COLO829 (cell line): ENCODE data around the gene POFUT2.
A peak's percentile ranks its signal among the peaks of the same experiment; 100 is the strongest.

Source experiments
- DNase-seq: peaks from one replicate; pipeline ENCODE4 v3.0.0; 2012; ENCODE audit warnings: low spot score

POFUT2 gene

GRCh38 chr21:45283035-45283610 lies 4.6 kb downstream of the POFUT2 start:
- no peak for DNase-seq

GRCh38 chr21:45282283-45283034 lies 5.2 kb downstream of the POFUT2 start:
- no peak for DNase-seq

DNA sequence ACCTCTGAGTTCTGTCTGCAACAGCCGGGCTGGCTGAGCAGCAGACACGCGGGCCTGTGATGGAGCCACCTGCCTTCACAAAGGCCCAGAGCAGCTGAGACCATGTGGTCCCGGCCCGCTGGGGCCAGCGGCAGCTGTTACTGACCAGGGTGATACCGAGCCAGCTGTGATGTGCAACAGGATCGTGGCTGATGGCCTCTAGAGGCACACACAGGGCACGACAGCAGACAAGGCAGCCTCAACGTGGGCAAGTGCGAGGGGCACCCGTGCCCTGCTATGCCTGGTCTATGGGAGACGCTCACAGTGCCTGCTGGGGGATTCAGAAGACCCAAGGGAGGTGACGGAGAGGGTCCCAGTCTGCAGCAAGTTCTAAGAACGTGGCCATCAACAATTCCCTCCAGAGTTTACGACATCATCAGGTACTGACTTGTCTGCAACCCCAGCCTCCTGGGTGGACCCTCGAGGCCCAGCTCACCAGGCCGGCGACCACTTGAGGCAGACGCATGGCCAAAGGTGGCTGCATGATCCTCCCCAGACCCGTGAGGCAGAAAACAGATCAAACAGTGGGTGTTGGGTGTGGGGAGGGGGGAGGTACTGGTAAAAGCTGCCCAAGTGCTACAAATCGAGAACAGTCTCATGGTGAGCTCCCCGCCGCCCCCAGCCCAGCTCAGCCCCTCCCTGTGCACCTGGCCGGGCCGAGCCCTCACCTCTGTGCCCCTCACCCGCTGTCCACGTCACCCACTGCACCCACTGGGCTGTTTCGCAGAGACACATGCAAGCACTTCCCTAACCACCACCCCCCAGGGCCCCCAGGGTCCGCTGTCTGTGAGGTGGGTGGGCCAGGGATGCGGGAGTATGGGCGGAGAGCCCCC lies 6.0 kb downstream of the POFUT2 start:
- DNase-seq, result no peak

DNA sequence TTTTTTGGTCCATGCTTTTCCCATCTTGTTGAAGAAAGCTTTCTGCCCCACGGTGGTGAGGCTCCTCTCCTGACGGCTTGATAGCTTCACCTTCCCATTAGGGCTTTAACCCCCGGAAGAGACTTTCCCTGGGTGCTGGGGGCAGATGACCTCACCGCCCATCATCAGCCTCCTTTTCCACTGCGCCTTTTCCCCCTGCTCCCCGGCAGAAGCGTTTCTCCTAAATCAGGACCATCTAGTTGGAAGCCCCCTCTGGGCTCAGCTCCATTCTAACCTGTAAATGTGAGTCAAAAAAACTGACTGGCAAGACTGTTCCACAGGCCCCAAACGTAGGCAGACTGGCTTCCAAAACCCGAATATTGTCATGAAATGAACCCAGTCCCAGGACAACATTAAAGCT lies 6.7 kb downstream of the POFUT2 start:
- DNase-seq, result no peak

DNA sequence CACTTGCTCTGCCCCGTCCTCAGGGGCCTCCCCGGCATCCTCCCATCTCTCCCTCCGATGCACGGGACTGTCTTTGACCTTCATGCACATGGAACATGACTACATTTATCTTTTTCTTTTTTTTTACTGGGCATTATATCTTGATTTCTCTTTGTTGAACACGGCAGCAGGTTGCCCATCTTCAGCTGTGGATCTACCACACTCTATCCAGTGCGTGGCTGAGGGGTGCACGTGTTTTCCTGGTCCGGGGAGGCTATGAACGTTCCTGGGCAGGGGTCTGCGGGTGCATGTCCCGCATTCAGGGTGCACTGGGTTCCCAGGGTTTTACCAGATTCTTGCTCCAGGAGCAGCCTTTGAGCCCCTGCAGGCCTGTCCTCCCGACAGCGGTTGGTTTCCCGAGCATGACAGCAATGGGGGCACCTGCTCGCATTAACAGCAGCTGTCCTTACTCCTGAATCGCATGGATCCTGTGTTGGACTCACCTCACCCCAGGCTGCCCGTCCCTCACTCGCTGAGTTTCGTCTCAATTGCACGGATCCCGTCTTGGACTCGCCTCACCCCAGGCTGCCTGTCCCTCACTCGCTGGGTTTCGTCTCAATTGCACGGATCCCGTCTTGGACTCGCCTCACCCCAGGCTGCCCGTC lies 7.4 kb downstream of the POFUT2 start:
- DNase-seq, result no peak

- no peak for DNase-seq
These were observed 8.1 kb downstream of the POFUT2 start for GRCh38 chr21:45279446-45280177.

DNA sequence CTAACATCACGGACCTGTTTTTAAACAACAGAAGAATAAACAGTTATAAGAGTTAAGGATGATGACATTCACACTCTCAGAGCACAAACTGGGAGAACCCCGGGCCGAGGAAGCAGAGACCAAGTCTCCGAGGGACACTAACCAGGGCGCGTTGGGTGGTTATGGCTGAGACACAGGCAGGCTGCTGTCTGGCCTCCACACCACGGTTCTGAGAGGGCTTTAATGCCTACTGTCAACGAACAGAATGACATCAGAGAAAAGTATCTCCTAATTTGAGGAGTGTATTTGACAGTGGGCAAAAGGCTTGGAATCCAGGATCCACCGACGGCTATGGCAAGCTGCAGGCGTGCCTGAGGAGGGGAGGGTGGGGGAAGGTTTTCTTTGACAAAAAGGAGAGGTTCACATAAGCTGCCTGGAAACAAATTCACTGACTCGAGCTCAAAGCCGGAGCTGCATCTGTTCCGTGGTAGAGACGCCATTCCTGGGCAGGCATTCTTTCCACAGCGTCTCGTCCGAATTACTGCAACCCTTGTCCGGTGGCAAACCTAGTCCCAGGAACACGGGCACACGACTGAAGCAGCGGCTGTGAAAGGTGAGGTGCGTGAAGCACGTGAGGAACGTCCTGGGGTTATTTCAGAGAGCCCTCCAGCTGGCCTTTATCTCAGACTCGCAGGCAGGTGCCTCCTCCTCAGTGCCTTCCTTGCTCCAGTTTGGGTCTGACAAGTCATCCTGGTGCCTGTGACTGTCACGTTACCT lies 9.4 kb downstream of the POFUT2 start:
- no peak for DNase-seq

- no peak for DNase-seq
These were observed 10.3 kb downstream of the POFUT2 start for GRCh38 chr21:45277101-45278045.

GRCh38 chr21:45276596-45276995 lies 11.1 kb downstream of the POFUT2 start:
- no peak for DNase-seq

GRCh38 chr21:45270306-45270821 lies 17.3 kb downstream of the POFUT2 start:
- peak; percentile 26 for DNase-seq

GRCh38 chr21:45269861-45270260 lies 17.8 kb downstream of the POFUT2 start:
- DNase-seq, result no peak

DNA sequence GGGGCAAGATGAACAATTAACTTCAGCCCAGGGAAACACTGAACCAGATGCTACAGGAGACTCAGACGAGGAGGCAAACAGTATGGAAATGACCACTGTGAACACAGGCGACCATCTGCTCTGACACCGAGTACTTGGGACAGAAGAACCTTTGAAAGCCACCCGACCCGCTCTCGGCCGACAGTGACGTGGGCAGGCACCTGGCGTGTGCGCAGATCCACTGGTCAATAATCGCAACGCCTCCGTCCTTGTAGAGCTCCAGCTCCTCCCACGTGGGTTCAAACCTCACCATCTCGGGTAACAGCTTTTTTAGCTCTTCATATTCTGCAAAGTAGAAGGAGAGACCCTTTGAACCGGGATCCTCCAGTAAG lies 20.3 kb downstream of the POFUT2 start:
- no peak for DNase-seq

GRCh38 chr21:45266518-45267389 lies 20.9 kb downstream of the POFUT2 start:
- no peak for DNase-seq

DNA sequence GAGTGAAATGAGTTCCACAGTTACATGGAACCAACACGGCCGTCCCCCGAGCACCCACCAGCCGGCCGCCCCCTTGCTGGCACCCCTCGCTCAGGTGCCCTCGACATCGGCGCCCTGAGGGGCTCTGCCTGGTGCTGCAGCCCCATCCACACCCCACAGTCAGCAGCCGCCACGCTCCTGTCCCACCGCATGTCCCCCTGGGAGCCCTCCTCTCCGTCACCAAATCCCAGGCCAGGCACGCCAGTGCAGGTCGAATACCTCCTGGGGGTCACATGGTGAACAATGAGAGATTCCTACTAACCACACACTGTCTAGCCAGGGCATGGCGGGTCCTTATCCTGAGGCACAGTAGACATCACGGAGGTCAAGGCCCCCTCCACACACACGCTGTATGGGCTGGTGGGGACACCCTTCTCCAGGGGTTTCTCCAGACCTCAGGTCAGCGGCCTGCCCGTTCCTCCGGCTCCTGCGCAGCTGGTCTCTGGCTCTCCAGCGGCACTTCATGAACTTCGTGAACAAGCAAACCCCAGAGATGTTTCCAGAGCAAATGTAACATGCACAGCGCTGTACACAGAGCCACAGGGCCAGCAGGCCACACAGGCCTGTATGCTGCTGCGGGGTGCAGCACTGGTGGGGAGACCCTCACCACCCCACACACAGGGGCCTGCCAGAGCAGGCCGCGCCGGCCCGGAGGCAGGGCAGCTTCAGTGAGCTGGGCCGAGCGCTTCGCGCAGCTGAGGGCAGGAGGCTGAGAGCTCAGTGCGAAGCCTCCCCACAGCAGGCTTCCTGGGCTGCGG lies 21.8 kb downstream of the POFUT2 start:
- DNase-seq, result no peak

- no peak for DNase-seq
These were observed 22.7 kb downstream of the POFUT2 start for GRCh38 chr21:45264912-45265515.

DNA sequence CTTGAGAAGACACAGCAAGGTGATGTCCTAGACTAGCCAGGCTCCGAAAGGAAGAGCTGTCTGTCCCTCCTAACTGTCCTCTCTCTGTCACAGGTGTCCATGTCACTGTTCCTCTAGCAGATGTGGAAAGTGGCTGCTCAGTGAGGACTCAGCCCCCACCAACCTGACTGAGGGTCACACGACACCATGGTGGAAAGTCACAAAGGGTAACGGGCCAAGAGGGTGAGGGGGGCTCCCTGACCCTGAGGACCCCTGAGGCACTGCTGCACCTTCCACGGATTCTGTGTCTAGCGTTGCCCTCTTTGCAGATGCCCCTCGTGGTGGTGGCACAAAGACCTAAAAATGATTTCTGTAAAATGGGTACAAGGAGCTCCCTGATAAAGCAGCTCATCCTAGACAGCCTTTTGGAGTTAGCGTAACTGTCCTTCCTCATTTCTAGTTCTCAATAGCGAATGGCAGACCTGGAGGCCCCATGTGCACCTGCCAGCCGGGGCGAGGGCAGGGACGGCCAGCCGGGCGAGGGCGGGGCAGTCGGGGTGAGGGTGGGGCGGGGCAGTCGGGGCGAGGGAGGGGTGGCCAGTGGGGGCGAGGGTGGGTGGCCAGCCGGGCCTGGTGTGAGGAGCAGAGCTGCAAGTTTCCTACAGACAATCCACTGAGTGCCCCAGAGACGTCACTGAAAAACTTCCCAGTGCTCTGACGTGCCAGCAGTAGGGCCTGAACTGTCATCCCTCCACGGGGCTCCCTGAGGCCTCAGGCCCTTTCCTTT lies 23.4 kb downstream of the POFUT2 start:
- DNase-seq, result no peak

GRCh38 chr21:45263534-45263933 lies 24.2 kb downstream of the POFUT2 start:
- DNase-seq, result no peak
